ENCODE measurements around the gene B3GALT4. TPM values are rescaled to one million over a fixed set of nuclear protein-coding genes. Genes with fewer than 3 reads are reported as not detected.

Gene B3GALT4
- total and polyA plus RNA-seq, 2 of the 13 experiments (the other 11 are each of a cell fraction or from before 2014, with no cell fraction given): 0.04 to 0.27 TPM

- no peak for TF ChIP-seq HOMEZ (CRISPR knock-in tag; IDR thresholded peaks at IDR 0.05; ENCODE audit: low read depth)
- TF ChIP-seq ZNF567 (CRISPR knock-in tag; IDR thresholded peaks at IDR 0.05; ENCODE audit: borderline replicate concordance): no peak
- TF ChIP-seq NCOA2 (CRISPR knock-in tag; IDR thresholded peaks at IDR 0.05): no peak
- TF ChIP-seq ADNP (CRISPR knock-in tag; IDR thresholded peaks at IDR 0.05): no peak
- TF ChIP-seq ZSCAN30 (CRISPR knock-in tag; IDR thresholded peaks at IDR 0.05): no peak
- TF ChIP-seq MED1 (CRISPR knock-in tag; IDR thresholded peaks at IDR 0.05): 0 out of 2 replicates have a peak, but pooled peaks have one; percentile 23
- no peak for TF ChIP-seq TOPORS (CRISPR knock-in tag; IDR thresholded peaks at IDR 0.05)
- no peak for TF ChIP-seq HMGXB4 (CRISPR knock-in tag; IDR thresholded peaks at IDR 0.05; ENCODE audit: borderline replicate concordance in 1 of 2, low read depth in 1 of 2)
- TF ChIP-seq PTBP1 (IDR thresholded peaks at IDR 0.05; ENCODE audit: low read depth, low read length, poor library complexity, severe bottlenecking): no peak
- no peak for TF ChIP-seq ZNF746 (CRISPR knock-in tag; IDR thresholded peaks at IDR 0.05)
- no peak for TF ChIP-seq AGO2 (optimal IDR thresholded peaks at IDR 0.05; ENCODE audit: low read depth, low read length)
- TF ChIP-seq GRHL1 (CRISPR knock-in tag; conservative IDR thresholded peaks at IDR 0.05): no peak
- no peak for TF ChIP-seq ATAD3A (CRISPR knock-in tag; IDR thresholded peaks at IDR 0.05)
- no peak for TF ChIP-seq ZNF10 (CRISPR knock-in tag; IDR thresholded peaks at IDR 0.05; ENCODE audit: borderline replicate concordance, low read depth)
- peak; percentile 52 for TF ChIP-seq MAX (IDR thresholded peaks at IDR 0.05)
- no peak for TF ChIP-seq JUNB (CRISPR knock-in tag; IDR thresholded peaks at IDR 0.05; ENCODE audit: borderline replicate concordance)
- TF ChIP-seq SALL2 (CRISPR knock-in tag; IDR thresholded peaks at IDR 0.05): no peak
- TF ChIP-seq, protein P1, sequence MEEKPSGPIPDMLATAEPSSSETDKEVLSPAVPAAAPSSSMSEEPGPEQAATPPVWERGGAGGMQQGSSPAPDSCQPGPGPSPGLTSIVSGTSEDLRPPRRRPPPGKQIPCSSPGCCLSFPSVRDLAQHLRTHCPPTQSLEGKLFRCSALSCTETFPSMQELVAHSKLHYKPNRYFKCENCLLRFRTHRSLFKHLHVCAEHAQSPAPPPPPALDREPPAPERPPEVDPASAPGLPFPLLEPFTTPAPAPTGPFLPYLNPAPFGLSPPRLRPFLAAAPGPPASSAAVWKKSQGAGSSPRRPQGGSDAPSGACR (CRISPR knock-in tag; IDR thresholded peaks at IDR 0.05): no peak
- TF ChIP-seq SKIL (CRISPR knock-in tag; IDR thresholded peaks at IDR 0.05; ENCODE audit: borderline replicate concordance): no peak
- TF ChIP-seq, protein P2, sequence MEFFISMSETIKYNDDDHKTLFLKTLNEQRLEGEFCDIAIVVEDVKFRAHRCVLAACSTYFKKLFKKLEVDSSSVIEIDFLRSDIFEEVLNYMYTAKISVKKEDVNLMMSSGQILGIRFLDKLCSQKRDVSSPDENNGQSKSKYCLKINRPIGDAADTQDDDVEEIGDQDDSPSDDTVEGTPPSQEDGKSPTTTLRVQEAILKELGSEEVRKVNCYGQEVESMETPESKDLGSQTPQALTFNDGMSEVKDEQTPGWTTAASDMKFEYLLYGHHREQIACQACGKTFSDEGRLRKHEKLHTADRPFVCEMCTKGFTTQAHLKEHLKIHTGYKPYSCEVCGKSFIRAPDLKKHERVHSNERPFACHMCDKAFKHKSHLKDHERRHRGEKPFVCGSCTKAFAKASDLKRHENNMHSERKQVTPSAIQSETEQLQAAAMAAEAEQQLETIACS (CRISPR knock-in tag; IDR thresholded peaks at IDR 0.05): no peak
These were observed 37.6 kb downstream of the B3GALT4 start (continued) for GRCh38 chr6:33314515-33314942.
